ENCODE results near the gene MINDY4.

The MINDY4 gene

GRCh38 chr7:30859940-30860496, 88.8 kb downstream of the MINDY4 start:
- H3K36me3 Mint-ChIP-seq (ENCODE audit: low read depth): peaks cover 13% of the 10 kb centered on the region
- no peak overlapping the region for H3K27ac Mint-ChIP-seq
- no peak for TF ChIP-seq CTCF (IDR thresholded peaks at IDR 0.05; ENCODE audit: unreplicated experiment in 3 of 3)
- no peaks in the 10 kb centered on the region for H3K27me3 Mint-ChIP-seq (ENCODE audit: low read depth)
- H3K9me3 Mint-ChIP-seq: no peaks in the 10 kb centered on the region
- peaks cover 15% of the 10 kb centered on the region for H3K4me1 Mint-ChIP-seq
- no peak overlapping the region for H3K4me3 Mint-ChIP-seq

GRCh38 chr7:30861612-30862011, 90.4 kb downstream of the MINDY4 start:
- Mint-ChIP-seq H3K27me3 (ENCODE audit: low read depth) (no peaks in the 10 kb centered on the region), H3K4me3 (no peak overlapping the region), H3K36me3 (ENCODE audit: low read depth) (peaks cover 4% of the 10 kb centered on the region), H3K4me1 (peaks cover 18% of the 10 kb centered on the region), H3K27ac (no peak overlapping the region), H3K9me3 (no peaks in the 10 kb centered on the region)
- no peak for TF ChIP-seq CTCF (IDR thresholded peaks at IDR 0.05; ENCODE audit: unreplicated experiment in 3 of 3)

GRCh38 chr7:30862995-30863705, 91.9 kb downstream of the MINDY4 start:
- H3K4me1 Mint-ChIP-seq: peaks cover 27% of the 10 kb centered on the region
- H3K27me3 Mint-ChIP-seq (ENCODE audit: low read depth): no peaks in the 10 kb centered on the region
- TF ChIP-seq CTCF (IDR thresholded peaks at IDR 0.05; ENCODE audit: unreplicated experiment in 3 of 3): no peak
- H3K27ac Mint-ChIP-seq: peak overlapping the region in 2 of 3 experiments; percentile 7 to 15
- no peak overlapping the region for H3K4me3 Mint-ChIP-seq
- peaks cover 1% of the 10 kb centered on the region for H3K36me3 Mint-ChIP-seq (ENCODE audit: low read depth)
- no peaks in the 10 kb centered on the region for H3K9me3 Mint-ChIP-seq

GRCh38 chr7:30863706-30864035, 92.5 kb downstream of the MINDY4 start:
- Mint-ChIP-seq H3K27ac (peak overlapping the region in 2 of 3 experiments; percentile 7 to 15), H3K27me3 (ENCODE audit: low read depth) (no peaks in the 10 kb centered on the region), H3K4me1 (peaks cover 27% of the 10 kb centered on the region), H3K9me3 (no peaks in the 10 kb centered on the region), H3K36me3 (ENCODE audit: low read depth) (no peaks in the 10 kb centered on the region), H3K4me3 (no peak overlapping the region)
- TF ChIP-seq CTCF (IDR thresholded peaks at IDR 0.05; ENCODE audit: unreplicated experiment in 3 of 3): no peak

GRCh38 chr7:30864101-30864500, 92.9 kb downstream of the MINDY4 start:
- no peak for TF ChIP-seq CTCF (IDR thresholded peaks at IDR 0.05; ENCODE audit: unreplicated experiment in 3 of 3)
- Mint-ChIP-seq H3K9me3 (no peaks in the 10 kb centered on the region), H3K27me3 (ENCODE audit: low read depth) (no peaks in the 10 kb centered on the region), H3K27ac (peak overlapping the region in 1 of 3 experiments; percentile 15), H3K36me3 (ENCODE audit: low read depth) (no peaks in the 10 kb centered on the region), H3K4me1 (peaks cover 27% of the 10 kb centered on the region), H3K4me3 (no peak overlapping the region)

GRCh38 chr7:30865076-30865475, 93.9 kb downstream of the MINDY4 start:
- no peaks in the 10 kb centered on the region for H3K27me3 Mint-ChIP-seq (ENCODE audit: low read depth)
- no peaks in the 10 kb centered on the region for H3K36me3 Mint-ChIP-seq (ENCODE audit: low read depth)
- peaks cover 29% of the 10 kb centered on the region for H3K4me1 Mint-ChIP-seq
- no peak overlapping the region for H3K4me3 Mint-ChIP-seq
- no peaks in the 10 kb centered on the region for H3K9me3 Mint-ChIP-seq
- no peak for TF ChIP-seq CTCF (IDR thresholded peaks at IDR 0.05; ENCODE audit: unreplicated experiment in 3 of 3)
- H3K27ac Mint-ChIP-seq: no peak overlapping the region

Measured in nephron (organoid).